MG63 (cell line): ENCODE data around the gene MAPRE3. TPM values are rescaled to one million over a fixed set of nuclear protein-coding genes. Genes with fewer than 3 reads are reported as not detected.
"Not testable (repeated sequence)": the region's sequence is repeated elsewhere in the genome, so short reads cannot be mapped to it uniquely, and the experiment has no call there.

ENCODE experiments used
- DNase-seq: peaks from one replicate; pipeline ENCODE4 v3.0.0-alpha.2; 2020
- H3K27me3 ChIP-seq: fragments of 250-450 bp; sonication (Bioruptor Pico); 2 replicates; pipeline ENCODE4 v1.5.1; 2020; ENCODE audit warnings: mild to moderate bottlenecking, moderate library complexity
- H3K36me3 ChIP-seq: fragments of 250-450 bp; sonication (Bioruptor Pico); 2 replicates; pipeline ENCODE4 v1.5.1; 2020; ENCODE audit warnings: mild to moderate bottlenecking, moderate library complexity
- H3K4me3 ChIP-seq: fragments of 250-450 bp; sonication (Bioruptor Pico); 2 replicates; pipeline ENCODE4 v1.5.1; 2020; ENCODE audit warnings: mild to moderate bottlenecking, moderate library complexity
- H3K9me3 ChIP-seq: fragments of 250-450 bp; sonication (Bioruptor Pico); 2 replicates; pipeline ENCODE4 v1.5.1; 2020; ENCODE audit warnings: mild to moderate bottlenecking, moderate library complexity
- total RNA-seq: library from RNA; depleted of rRNA; stranded (reverse); fragments of >200 nt; shearing (Covaris generic); gene quantifications from 2 replicates; pipeline ENCODE4 v1.2.3, GENCODE V29; 2014; ENCODE audit warnings: low replicate concordance

Gene MAPRE3
- total RNA-seq, 1 experiment from 2014 or later = 7.9 TPM

DNA sequence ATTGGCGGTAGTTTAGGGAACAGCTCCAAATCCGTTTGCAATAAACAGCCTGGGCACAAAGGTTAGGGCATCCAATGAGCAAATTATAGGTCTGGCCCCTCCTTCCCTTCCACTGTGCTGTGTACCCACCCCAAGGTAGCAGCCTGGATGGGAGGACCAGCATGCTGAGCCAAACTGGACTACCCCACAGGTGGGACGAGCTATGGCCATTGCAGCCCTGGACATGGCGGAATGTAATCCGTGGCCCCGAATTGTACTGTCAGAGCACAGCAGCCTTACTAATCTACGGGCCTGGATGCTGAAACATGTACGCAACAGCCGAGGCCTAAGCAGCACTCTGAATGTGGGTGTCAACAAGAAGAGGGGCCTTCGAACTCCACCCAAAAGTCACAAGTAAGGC is 87.8 kb downstream of the MAPRE3 start:
- no peak for DNase-seq
- no peaks in the 10 kb centered on the region for H3K9me3 ChIP-seq
- no peaks in the 10 kb centered on the region for H3K27me3 ChIP-seq
- H3K4me3 ChIP-seq = no peak overlapping the region
- peaks cover 25% of the 10 kb centered on the region for H3K36me3 ChIP-seq

GRCh38 chr2:27059141-27059820 is 88.8 kb downstream of the MAPRE3 start:
- Histone ChIP-seq H3K4me3 (no peak overlapping the region), H3K36me3 (peaks cover 24% of the 10 kb centered on the region), H3K27me3 (no peaks in the 10 kb centered on the region), H3K9me3 (no peaks in the 10 kb centered on the region)
- DNase-seq = no peak

DNA sequence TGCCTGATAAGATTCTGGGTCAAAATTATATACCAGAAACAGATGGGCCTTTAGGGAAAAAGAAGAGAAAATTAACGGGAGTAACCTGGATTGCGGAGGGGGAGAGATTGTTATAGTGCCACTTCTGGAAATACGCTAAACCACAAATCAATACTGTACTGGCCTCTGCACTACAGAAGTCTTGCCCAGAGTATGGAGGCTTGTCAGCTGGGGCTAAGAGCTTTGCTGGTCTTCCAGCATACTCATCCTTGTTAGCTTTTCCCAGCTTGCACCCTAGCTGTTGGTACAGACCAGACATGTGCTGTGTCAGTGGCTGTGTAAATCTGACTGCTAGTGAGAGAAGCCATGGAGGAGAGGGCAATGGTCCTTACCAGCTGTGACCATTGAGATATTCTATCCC is 89.9 kb downstream of the MAPRE3 start:
- Histone ChIP-seq H3K4me3 (no peak overlapping the region), H3K27me3 (no peaks in the 10 kb centered on the region), H3K36me3 (peaks cover 17% of the 10 kb centered on the region), H3K9me3 (no peaks in the 10 kb centered on the region)
- no peak for DNase-seq

DNA sequence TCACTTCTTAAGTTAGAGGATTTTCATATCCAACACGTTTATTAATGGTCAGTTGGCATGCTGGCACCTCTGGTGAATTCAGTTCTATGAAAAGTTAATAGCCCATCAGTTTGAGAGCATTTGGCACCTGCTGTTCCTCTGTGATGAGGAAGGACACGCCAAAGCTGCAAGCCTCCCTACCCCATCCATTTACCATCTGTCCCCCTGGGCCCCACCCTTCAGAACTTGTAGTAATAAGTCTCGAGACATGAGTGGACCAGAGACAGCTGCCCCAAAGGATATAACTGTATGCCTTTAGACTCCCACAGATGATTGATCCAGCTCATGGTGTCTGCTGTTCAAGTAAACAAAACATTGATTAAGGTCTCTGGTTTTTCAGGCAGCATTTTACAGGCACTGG is 94.7 kb downstream of the MAPRE3 start:
- peaks cover 37% of the 10 kb centered on the region for H3K36me3 ChIP-seq
- H3K9me3 ChIP-seq = no peaks in the 10 kb centered on the region

DNA sequence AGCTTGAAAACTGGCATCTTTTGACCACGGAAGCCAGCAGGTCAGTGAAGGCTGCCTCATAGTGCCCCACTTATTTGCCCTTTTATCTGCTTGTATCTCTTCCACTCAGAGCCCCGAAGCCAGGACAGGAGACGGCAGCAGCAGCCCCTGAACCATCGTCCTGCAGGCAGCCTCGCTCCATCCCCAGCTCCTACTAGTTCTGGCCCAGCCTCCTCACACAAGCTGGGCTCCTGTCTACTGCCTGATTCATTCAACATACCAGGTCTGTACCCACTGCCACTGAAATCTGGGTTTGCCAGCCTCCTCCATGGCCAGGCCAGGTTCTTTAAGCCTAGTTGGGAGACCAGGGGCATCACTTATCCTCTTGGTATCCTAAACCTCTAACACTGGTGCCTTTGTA is 96.9 kb downstream of the MAPRE3 start:
- no peaks in the 10 kb centered on the region for H3K27me3 ChIP-seq
- peaks cover 42% of the 10 kb centered on the region for H3K36me3 ChIP-seq
- DNase-seq = no peak
- H3K4me3 ChIP-seq = no peak overlapping the region
- H3K9me3 ChIP-seq = no peaks in the 10 kb centered on the region

More for the DNA sequence above, 94.7 kb downstream of the MAPRE3 start:
- no peak for DNase-seq
- Histone ChIP-seq H3K4me3 (no peak overlapping the region), H3K27me3 (no peaks in the 10 kb centered on the region)

- DNase-seq = no peak
- H3K27me3 ChIP-seq = no peaks in the 10 kb centered on the region
- H3K4me3 ChIP-seq = no peak overlapping the region
- H3K36me3 ChIP-seq = peaks cover 39% of the 10 kb centered on the region
- H3K9me3 ChIP-seq = no peaks in the 10 kb centered on the region
Observed at GRCh38 chr2:27069436-27069835, 99.0 kb downstream of the MAPRE3 start.

DNA sequence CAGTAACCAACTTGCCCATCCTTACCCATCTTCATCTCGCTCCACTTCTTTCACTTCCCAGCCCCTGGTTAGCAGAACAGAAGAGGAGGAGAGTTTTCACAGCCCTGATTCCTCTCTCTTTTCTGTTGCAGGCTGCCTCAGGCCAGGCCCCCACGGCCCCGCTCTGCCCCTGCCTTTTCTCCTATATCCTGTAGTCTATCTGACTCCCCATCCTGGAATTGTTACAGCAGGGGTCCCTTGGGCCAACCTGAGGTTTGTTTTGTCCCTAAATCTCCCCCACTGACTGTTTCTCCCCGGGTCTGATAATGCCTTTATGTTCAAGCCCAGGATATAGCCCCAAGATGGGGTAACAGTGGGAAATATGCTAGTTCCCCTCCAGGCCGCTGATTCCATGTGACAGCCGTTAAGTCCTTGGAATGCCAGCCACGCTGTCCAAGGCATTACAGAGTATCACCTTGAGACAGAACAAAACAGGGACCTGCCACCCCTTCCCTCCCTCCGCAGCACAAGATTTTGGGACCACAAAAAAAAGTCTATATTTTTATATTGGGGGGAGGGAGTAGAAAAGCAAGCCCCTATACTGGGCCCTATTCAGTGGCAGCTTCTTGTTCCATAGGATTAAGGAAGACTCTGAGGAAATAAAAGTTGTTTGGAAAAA is 99.7 kb downstream of the MAPRE3 start:
- Histone ChIP-seq H3K4me3 (peak overlapping the region; percentile 92), H3K36me3 (peaks cover 39% of the 10 kb centered on the region), H3K27me3 (no peaks in the 10 kb centered on the region), H3K9me3 (no peaks in the 10 kb centered on the region)
- DNase-seq = no peak

- Histone ChIP-seq H3K27me3 (no peaks in the 10 kb centered on the region), H3K36me3 (peaks cover 33% of the 10 kb centered on the region), H3K9me3 (no peaks in the 10 kb centered on the region), H3K4me3 (peak overlapping the region; percentile 92)
- DNase-seq = no peak
Observed at GRCh38 chr2:27070653-27071276, 100.3 kb downstream of the MAPRE3 start.

- H3K4me3 ChIP-seq = peak within 1 kb of the TSS; percentile 92
- H3K27me3 ChIP-seq = no peaks in the 10 kb centered on the region
- peaks cover 33% of the 10 kb centered on the region for H3K36me3 ChIP-seq
- H3K9me3 ChIP-seq = no peaks in the 10 kb centered on the region
- DNase-seq = peak; percentile 94
Observed at GRCh38 chr2:27071277-27071989, 101.0 kb downstream of the MAPRE3 start, which contains the start of gene OST4. Gene OST4 (minus strand): TSS chr2:27071654.

DNA sequence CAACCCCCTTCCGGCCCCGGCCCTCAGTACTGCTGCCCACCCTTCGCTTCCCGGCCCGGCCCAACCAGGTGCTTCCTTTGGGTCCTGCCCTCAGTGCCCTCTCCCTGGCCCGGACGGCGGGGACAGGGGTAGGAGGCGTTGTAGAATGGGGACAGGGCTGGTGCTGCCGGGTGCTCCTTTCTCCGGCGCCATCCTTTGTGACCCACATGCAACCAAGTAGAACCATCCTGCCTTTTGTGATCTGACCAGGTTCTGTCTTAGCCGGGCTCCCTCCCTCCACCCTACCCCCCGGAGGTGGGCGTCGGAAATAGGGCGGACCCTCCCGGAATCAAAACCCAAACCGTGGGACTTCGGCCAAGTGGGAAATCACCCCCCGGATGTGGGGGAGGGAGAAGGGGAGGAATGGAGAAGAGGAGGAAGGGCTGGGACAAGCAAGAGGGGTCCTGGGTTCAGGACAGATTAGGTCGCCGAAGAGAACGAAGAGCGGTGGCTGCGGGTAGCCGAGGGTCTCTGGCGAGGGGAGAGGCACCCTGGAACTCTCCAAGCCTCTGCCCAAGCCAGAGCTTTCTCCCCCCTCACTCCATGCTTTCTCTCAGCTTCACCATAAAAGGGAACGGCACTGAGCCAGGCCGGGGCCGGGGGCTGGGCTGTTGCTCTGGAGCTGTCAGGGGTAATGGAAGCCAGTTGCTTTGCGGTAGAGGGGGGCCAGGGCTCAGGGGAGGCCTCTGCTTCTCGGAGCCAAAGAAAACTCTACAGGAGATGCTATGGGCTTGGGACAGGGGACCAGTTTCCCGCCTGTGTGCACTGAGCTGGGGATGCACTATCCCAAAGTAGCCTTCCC is 101.8 kb downstream of the MAPRE3 start:
- DNase-seq = peak; percentile 59
- peaks cover 33% of the 10 kb centered on the region for H3K36me3 ChIP-seq
- H3K9me3 ChIP-seq = no peaks in the 10 kb centered on the region
- H3K27me3 ChIP-seq = no peaks in the 10 kb centered on the region
- H3K4me3 ChIP-seq = peak overlapping the region; percentile 92

DNA sequence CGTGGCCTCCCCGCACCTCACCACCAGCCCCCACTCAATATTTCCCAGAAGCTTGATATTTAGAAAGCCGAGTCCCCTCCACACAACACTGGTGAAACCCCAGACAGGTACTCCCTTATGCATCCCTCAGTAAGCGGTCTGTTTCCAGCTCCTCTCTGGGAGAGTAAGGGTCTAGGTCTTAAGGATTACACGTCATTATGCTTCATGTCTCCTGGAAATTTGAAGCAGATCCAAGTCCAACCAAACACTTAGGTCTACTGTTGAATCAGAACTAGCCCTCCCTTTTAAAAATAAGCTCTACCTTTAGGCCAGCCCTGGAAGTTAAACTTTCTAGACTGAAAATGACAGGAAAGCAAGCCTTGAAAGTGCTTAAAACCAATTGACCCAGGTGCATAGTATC is 102.5 kb downstream of the MAPRE3 start:
- no peak for DNase-seq

GRCh38 chr2:27073782-27074181 is 103.3 kb downstream of the MAPRE3 start:
- H3K4me3 ChIP-seq = no peak overlapping the region
- H3K27me3 ChIP-seq = no peaks in the 10 kb centered on the region
- no peaks in the 10 kb centered on the region for H3K9me3 ChIP-seq
- H3K36me3 ChIP-seq = peaks cover 20% of the 10 kb centered on the region
- no peak for DNase-seq

More for the DNA sequence above, 102.5 kb downstream of the MAPRE3 start:
- Histone ChIP-seq H3K36me3 (peaks cover 26% of the 10 kb centered on the region), H3K4me3 (no peak overlapping the region), H3K27me3 (no peaks in the 10 kb centered on the region), H3K9me3 (no peaks in the 10 kb centered on the region)

DNA sequence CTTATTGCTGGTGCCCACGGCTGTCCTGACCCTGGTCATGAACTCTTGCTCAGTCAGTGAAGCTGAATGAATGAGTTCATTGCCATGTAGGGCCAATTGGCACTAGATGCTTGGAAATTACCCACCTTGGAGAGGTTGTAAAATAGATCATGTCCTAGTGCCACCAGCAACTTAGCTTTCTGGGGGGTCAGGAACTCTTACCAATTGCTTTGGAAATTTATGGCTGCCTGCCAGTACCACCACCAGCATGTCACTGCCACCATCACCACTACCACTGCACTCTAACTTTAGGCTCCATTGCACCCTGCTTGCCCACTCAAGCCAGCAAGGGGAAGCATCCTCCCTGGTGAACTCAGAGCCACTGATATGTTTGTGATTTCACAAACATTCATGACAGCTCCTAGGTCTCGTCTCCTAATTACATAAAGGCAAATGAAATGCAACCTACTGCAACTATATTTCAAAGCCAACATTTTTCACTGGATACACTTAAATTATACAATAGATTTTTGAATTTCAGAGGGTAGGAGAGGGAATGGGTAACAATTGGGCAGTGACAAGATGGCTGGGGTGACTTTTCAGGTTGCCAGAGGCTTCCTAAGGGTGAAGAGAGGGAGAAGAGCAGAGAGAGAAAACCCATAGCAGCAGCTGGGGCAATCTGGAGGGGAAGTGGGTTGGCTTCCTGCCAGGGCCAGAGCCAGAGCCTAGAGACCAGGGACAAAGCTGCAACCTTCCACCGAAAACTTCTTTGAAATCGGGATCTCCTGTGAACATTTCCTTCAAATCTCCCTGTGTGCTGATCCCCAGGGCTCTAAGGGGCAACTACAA is 104.5 kb downstream of the MAPRE3 start:
- no peaks in the 10 kb centered on the region for H3K9me3 ChIP-seq
- no peak overlapping the region for H3K4me3 ChIP-seq
- H3K36me3 ChIP-seq = peaks cover 8% of the 10 kb centered on the region
- H3K27me3 ChIP-seq = no peaks in the 10 kb centered on the region
- DNase-seq = no peak

DNA sequence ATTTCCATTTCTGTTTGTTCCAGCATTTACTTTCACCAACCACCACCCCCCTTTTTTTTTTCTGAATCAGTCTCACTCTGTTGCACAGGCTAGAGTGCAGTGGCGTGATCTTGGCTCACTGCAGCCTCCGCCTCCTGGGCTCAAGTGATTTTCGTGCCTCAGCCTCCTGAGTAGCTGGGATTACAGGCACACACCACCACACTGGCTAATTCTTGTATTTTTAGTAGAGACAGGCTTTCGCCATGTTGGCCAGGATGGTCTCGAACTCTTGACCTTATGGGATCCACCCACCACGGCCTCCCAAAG is 105.1 kb downstream of the MAPRE3 start:
- H3K27me3 ChIP-seq, H3K9me3 ChIP-seq, H3K36me3 ChIP-seq, H3K4me3 ChIP-seq, DNase-seq: not testable (repeated sequence)

DNA sequence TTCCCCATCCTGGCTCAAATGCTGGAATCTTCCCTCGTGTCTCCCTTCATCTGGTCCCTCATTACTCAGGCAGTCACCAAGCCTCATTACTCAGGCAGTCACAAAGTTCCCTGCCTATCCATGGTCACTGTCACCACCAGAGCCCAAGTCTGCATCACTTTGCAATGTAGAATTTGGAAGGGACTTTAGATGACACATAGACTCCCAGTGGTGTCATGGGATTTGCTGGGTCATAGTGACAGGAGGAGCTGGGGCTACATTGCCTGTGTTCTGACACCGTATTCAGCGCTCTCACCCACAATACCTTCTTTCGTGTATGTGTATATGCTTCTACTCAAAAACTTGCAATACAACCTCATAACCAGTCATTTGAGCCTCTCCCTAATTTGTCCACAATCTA is 105.9 kb downstream of the MAPRE3 start:
- Histone ChIP-seq H3K27me3 (no peaks in the 10 kb centered on the region), H3K36me3 (peaks cover 8% of the 10 kb centered on the region), H3K4me3 (no peak overlapping the region), H3K9me3 (no peaks in the 10 kb centered on the region)
- DNase-seq = no peak
